Keratinocyte (primary cell): ENCODE data around the gene MARCHF3.

Experiments used
- CTCF ChIP-seq, 3 experiments: IDR thresholded peaks in 1 of 3; conservative IDR thresholded peaks in 1 of 3; optimal IDR thresholded peaks in 1 of 3; 2 replicates in 2 of 3; 3 replicates in 1 of 3; pipeline versions ENCODE3 to v1.5.1; 2011; ENCODE audit warnings: low read length in 3 of 3, mild to moderate bottlenecking in 3 of 3, moderate library complexity in 2 of 3, control low read depth in 1 of 3, inconsistent platforms in 1 of 3; ENCODE audit not compliant: insufficient read depth in 2 of 3; ENCODE audit errors: extremely low read depth in 1 of 3
- EZH2 ChIP-seq: IDR thresholded peaks from one replicate; pipeline ENCODE4 v1.6.1; 2012; ENCODE audit warnings: inconsistent platforms, mild to moderate bottlenecking, low read length, moderate library complexity

GRCh38 chr5:126914801-126915436 is 115.4 kb downstream of the MARCHF3 start:
- TF ChIP-seq CTCF (optimal IDR thresholded peaks at IDR 0.05 in 1 of 3, IDR thresholded peaks at IDR 0.05 in 1 of 3, conservative IDR thresholded peaks at IDR 0.05 in 1 of 3; ENCODE audit: extremely low read depth in 1 of 3, insufficient read depth in 2 of 3, low read length in 3 of 3) (no peak), EZH2 (no peak)
